Measurements from ENCODE around the gene DHDH.

DHDH gene

GRCh38 chr19:48977061-48977460 is 43.6 kb downstream of the DHDH start:
- no peak overlapping the region for H3K4me2 ChIP-seq (ENCODE audit: low read length)
- no peaks in the 10 kb centered on the region for H4K20me1 ChIP-seq (ENCODE audit: control insufficient read depth, insufficient read depth, low read depth, low read length)
- H3K9me2 ChIP-seq (replicated peaks; ENCODE audit: control insufficient read depth, low read length), result no peaks in the 10 kb centered on the region
- no peaks in the 10 kb centered on the region for H3K79me2 ChIP-seq (ENCODE audit: control insufficient read depth, low read length)
- TF ChIP-seq CTCF (IDR thresholded peaks at IDR 0.05; ENCODE audit: low read depth, low read length, poor library complexity, severe bottlenecking) (no peak), EZH2phosphoT487 (IDR thresholded peaks at IDR 0.05; ENCODE audit: borderline replicate concordance, low read length) (no peak)
- H3K36me3 ChIP-seq (ENCODE audit: control insufficient read depth, low read length), result peaks cover 20% of the 10 kb centered on the region
- no peaks in the 10 kb centered on the region for H3F3A ChIP-seq (ENCODE audit: control insufficient read depth, insufficient read depth)
- no peaks in the 10 kb centered on the region for H3K9me3 ChIP-seq (ENCODE audit: control insufficient read depth, insufficient read depth, low read length)
- no peak overlapping the region for H3K4me3 ChIP-seq (ENCODE audit: low read length)
- H3K27me3 ChIP-seq (ENCODE audit: control insufficient read depth, low read length), result no peaks in the 10 kb centered on the region
- peaks cover 11% of the 10 kb centered on the region for H3K4me1 ChIP-seq (ENCODE audit: control insufficient read depth, low read length)
- H3K27ac ChIP-seq (ENCODE audit: low read depth, low read length), result no peak overlapping the region

GRCh38 chr19:48982280-48982679 is 48.8 kb downstream of the DHDH start:
- no peaks in the 10 kb centered on the region for H3F3A ChIP-seq (ENCODE audit: control insufficient read depth, insufficient read depth)
- peaks cover 38% of the 10 kb centered on the region for H3K36me3 ChIP-seq (ENCODE audit: control insufficient read depth, low read length)
- H3K4me3 ChIP-seq (ENCODE audit: low read length), result no peak overlapping the region
- no peaks in the 10 kb centered on the region for H4K20me1 ChIP-seq (ENCODE audit: control insufficient read depth, insufficient read depth, low read depth, low read length)
- TF ChIP-seq CTCF (IDR thresholded peaks at IDR 0.05; ENCODE audit: low read depth, low read length, poor library complexity, severe bottlenecking) (no peak), EZH2phosphoT487 (IDR thresholded peaks at IDR 0.05; ENCODE audit: borderline replicate concordance, low read length) (no peak)
- peaks cover 4% of the 10 kb centered on the region; the same call in 1 of the 2 replicates for H3K4me1 ChIP-seq (ENCODE audit: control insufficient read depth, low read length)
- no peaks in the 10 kb centered on the region for H3K79me2 ChIP-seq (ENCODE audit: control insufficient read depth, low read length)
- H3K27me3 ChIP-seq (ENCODE audit: control insufficient read depth, low read length), result no peaks in the 10 kb centered on the region
- H3K27ac ChIP-seq (ENCODE audit: low read depth, low read length), result no peak overlapping the region
- no peaks in the 10 kb centered on the region for H3K9me3 ChIP-seq (ENCODE audit: control insufficient read depth, insufficient read depth, low read length)
- H3K4me2 ChIP-seq (ENCODE audit: low read length), result no peak overlapping the region
- H3K9me2 ChIP-seq (replicated peaks; ENCODE audit: control insufficient read depth, low read length), result no peaks in the 10 kb centered on the region

- Histone ChIP-seq H4K20me1 (ENCODE audit: control insufficient read depth, insufficient read depth, low read depth, low read length) (no peaks in the 10 kb centered on the region), H3K27me3 (ENCODE audit: control insufficient read depth, low read length) (no peaks in the 10 kb centered on the region), H3K4me2 (ENCODE audit: low read length) (no peak overlapping the region), H3K9me2 (replicated peaks; ENCODE audit: control insufficient read depth, low read length) (no peaks in the 10 kb centered on the region), H3K4me3 (ENCODE audit: low read length) (no peak overlapping the region), H3K36me3 (ENCODE audit: control insufficient read depth, low read length) (peaks cover 41% of the 10 kb centered on the region), H3K79me2 (ENCODE audit: control insufficient read depth, low read length) (no peaks in the 10 kb centered on the region), H3K27ac (ENCODE audit: low read depth, low read length) (no peak overlapping the region), H3F3A (ENCODE audit: control insufficient read depth, insufficient read depth) (no peaks in the 10 kb centered on the region), H3K4me1 (ENCODE audit: control insufficient read depth, low read length) (no peaks in the 10 kb centered on the region), H3K9me3 (ENCODE audit: control insufficient read depth, insufficient read depth, low read length) (no peaks in the 10 kb centered on the region)
- TF ChIP-seq CTCF (IDR thresholded peaks at IDR 0.05; ENCODE audit: low read depth, low read length, poor library complexity, severe bottlenecking), result no peak
- TF ChIP-seq EZH2phosphoT487 (IDR thresholded peaks at IDR 0.05; ENCODE audit: borderline replicate concordance, low read length), result no peak
These were observed 52.2 kb downstream of the DHDH start for GRCh38 chr19:48985711-48986110.

All from DOHH2 (cell line).